Prostate gland (tissue), 2 donors: Measurements from ENCODE around the gene EEF1AKMT4. TPM values are rescaled to one million over a fixed set of nuclear protein-coding genes. Genes with fewer than 3 reads are reported as not detected.

ENCODE experiments used
- DNase-seq: peaks from one replicate; pipeline ENCODE4 v3.0.0-alpha.2; 2019; ENCODE audit warnings: low spot score
- H3K27ac ChIP-seq, 2 donors: fragments of 200-600 bp; sonication (generic); 2 replicates each; pipeline ENCODE4 v1.5.1; 2017 to 2019
- H3K27me3 ChIP-seq: fragments of 200-600 bp; sonication (generic); replicated peaks from 2 replicates; pipeline ENCODE4 v1.5.1; 2019; ENCODE audit not compliant: insufficient read depth
- H3K36me3 ChIP-seq, 2 donors: fragments of 200-600 bp; sonication (generic); 1 replicate in 1 of 2; 2 replicates in 1 of 2; pipeline versions ENCODE4 v1.5.1 to v1.8.1; 2017 to 2019
- H3K4me1 ChIP-seq: fragments of 200-600 bp; sonication (generic); replicated peaks from 2 replicates; pipeline ENCODE4 v1.5.1; 2019
- H3K4me3 ChIP-seq, 2 donors: fragments of 200-600 bp; sonication (generic); 2 replicates each; pipeline ENCODE4 v1.5.1; 2017 to 2019
- H3K9me3 ChIP-seq: fragments of 200-600 bp; sonication (generic); 2 replicates; pipeline ENCODE4 v1.5.1; 2017
- CTCF ChIP-seq, 4 experiments: fragments of 200-600 bp in 2 of 4; fragments of 450-650 bp in 2 of 4; sonication (generic) in 2 of 4; IDR thresholded peaks; 1 replicate in 3 of 4; 2 replicates in 1 of 4; pipeline ENCODE4 v1.5.1; 2016 to 2019; ENCODE audit warnings: antibody characterized with exemption in 4 of 4, mild to moderate bottlenecking in 2 of 4, moderate library complexity in 2 of 4
- POLR2A ChIP-seq: fragments of 450-650 bp; IDR thresholded peaks from one replicate; pipeline ENCODE4 v1.6.1; 2016; ENCODE audit warnings: antibody characterized with exemption, mild to moderate bottlenecking
- POLR2AphosphoS5 ChIP-seq: sonication (generic); formaldehyde crosslinking; IDR thresholded peaks from one replicate; pipeline ENCODE4 v1.6.1; 2017; ENCODE audit warnings: antibody characterized with exemption
- WGBS: methylation state at CpG from one replicate; pipeline ENCODE4 v1.1.5; 2018; 5-methylcytosine and 5-hydroxymethylcytosine counted together
- intact Hi-C: fragments of 100-400 bp; cut with DNase I; formaldehyde crosslinking; loops from one replicate; pipeline ENCODE4 v1.14.2; 2022
- total RNA-seq, 2 donors: library from RNA; depleted of rRNA; stranded (reverse); fragments of >200 nt; gene quantifications; one replicate each; pipeline ENCODE4 v1.1.0, GENCODE V29; 2016

Gene EEF1AKMT4
- total RNA-seq, 2 donors from 2014 or later, result 6.1 TPM

DNA sequence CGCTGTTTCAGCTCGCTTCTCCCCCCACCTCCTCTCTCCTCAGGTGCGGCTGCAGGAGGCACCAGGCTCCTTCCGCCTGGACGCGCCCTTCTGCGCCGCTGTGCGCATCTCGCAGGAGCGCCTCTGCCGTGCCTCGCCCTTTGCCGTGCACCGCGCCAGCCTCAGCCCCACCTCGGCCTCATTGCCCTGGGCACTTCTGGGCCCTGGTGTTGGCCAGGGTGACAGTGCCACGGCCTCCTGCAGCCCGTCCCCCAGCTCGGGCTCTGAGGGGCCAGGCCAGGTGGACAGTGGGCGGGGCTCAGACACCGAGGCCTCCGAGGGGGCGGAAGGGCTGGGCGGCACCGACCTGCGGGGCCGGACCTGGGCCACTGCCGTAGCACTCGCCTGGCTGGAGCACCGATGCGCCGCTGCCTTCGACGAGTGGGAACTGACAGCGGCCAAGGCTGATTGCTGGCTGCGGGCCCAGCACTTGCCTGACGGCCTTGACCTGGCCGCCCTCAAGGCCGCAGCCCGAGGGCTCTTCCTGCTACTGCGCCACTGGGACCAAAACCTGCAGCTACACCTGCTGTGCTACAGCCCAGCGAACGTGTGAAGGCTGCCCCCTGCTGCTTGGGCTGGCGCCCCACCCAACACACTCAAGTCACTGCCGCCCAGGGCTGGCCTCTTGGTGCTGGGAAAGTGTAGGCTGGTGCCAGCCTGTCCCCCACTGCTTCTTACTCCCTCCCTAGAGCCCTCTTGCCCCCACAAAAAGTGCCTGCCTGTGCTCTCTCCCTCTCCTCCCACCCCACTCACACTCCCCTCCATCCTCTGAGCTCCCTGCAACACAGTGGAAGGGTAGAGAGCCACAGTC is 7.8 kb upstream of the EEF1AKMT4 start:
- H3K4me3 ChIP-seq, result no peak overlapping the region
- H3K4me1 ChIP-seq, result no peaks in the 10 kb centered on the region
- H3K9me3 ChIP-seq, result no peaks in the 10 kb centered on the region
- H3K27me3 ChIP-seq, result no peaks in the 10 kb centered on the region
- TF ChIP-seq CTCF (IDR thresholded peaks at IDR 0.05) (peak in 3 of 4 experiments; percentile 35 to 72 (median 58)), POLR2AphosphoS5 (no peak)
- DNase-seq, result no peak
- no peak overlapping the region for H3K27ac ChIP-seq
- intact Hi-C loops, result loop anchor here (5.0 kb wide), 1 partner anchor 94 kb away; no protein-coding TSS in a partner anchor
- 16% methylated on average over 45 of the region's 46 CpGs for WGBS
- H3K36me3 ChIP-seq, result peaks cover 5 to 8% of the 10 kb centered on the region in 2 donors

DNA sequence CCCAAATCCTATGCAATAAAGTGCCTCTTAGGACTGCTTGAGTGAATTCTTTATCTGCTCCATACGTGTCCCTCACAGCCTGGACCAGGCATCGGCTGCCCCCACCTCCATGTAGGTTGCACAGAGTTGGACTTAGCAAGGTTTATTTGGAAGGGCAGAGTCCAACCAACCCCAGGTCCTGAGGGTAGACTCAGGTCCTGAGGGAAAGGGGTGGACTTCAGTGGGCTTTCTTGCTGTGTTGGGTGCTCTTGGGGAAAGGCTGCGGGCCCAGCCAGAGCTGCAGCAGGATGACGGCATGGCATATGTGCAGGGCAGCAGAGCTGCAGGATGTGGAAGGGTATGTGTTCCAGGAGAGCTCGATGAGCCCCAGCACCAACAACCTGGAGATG is 7.2 kb upstream of the EEF1AKMT4 start:
- intact Hi-C loops, result loop anchor here (5.0 kb wide), 1 partner anchor 95 kb away; no protein-coding TSS in a partner anchor
- H3K27ac ChIP-seq, result no peak overlapping the region
- TF ChIP-seq POLR2A (no peak), POLR2AphosphoS5 (no peak), CTCF (IDR thresholded peaks at IDR 0.05) (no peak)
- no peak overlapping the region for H3K4me3 ChIP-seq
- no peaks in the 10 kb centered on the region for H3K9me3 ChIP-seq
- H3K27me3 ChIP-seq, result no peaks in the 10 kb centered on the region
- no peaks in the 10 kb centered on the region for H3K4me1 ChIP-seq
- 82% methylated on average over 5 of the region's 5 CpGs for WGBS
- DNase-seq, result no peak
- H3K36me3 ChIP-seq, result peaks cover 5 to 8% of the 10 kb centered on the region in 2 donors

DNA sequence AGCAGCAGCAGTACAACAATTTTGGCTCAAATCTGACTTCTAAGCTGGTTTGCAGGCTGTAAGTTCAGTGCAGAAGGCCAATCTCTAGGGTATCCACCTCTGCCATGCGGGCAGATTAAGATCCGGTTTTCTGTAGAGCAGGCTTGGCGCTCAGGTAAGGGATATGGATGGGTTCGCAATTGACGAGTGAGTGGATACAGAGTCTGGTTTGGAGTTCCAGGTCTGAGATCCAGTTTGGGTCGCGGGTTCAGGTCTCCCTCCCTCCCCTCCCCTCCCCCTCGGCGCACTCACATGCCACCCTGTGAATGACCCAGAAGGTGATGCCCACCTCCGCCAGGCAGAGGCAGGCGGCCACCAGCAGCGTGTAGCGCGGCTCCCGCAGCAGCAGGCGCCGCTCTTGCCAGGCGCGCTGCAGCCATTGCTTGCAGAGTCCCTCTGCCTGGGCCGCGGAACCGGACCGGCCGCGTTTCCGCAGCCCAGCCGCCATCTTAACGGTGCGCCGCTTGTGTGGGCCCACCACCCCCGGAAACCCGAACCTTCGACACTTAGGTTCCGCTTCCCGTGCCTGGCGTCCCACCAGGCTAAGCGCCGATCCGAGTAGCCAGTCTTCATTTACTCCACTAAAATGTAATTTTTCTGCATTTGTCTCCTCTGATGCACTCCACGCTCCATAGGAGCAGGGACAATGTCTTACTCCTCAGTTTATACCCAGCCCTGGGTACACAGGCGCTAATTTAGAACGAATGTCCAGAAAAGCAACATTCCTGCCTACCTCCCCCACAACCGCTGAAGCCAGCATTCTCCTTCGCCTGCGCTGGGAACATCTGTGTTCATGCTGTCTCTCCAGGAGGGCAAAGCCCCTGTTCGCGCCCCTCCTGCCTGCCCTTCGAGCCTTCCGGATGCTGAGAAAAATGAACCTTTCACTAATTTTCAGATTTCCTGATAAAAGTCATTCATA is 739 bp upstream of the EEF1AKMT4 start, which contains the start of gene ALG3:
ALG3 (minus strand) TSS at position 509 of the 958 bp plus-strand sequence; CDS start at position 487, 22 bp downstream.
- WGBS, result under 1% methylated on average over 49 of the region's 49 CpGs

More for the DNA sequence above, 739 bp upstream of the EEF1AKMT4 start, which contains the start of gene ALG3:
- DNase-seq, result peak; percentile 73
- Histone ChIP-seq H3K27me3 (no peaks in the 10 kb centered on the region), H3K4me1 (no peaks in the 10 kb centered on the region), H3K9me3 (no peaks in the 10 kb centered on the region), H3K36me3 (peaks cover 0 to 8% of the 10 kb centered on the region in 2 donors), H3K27ac (peak within 1 kb of the TSS; percentile 77 to 83), H3K4me3 (peak within 1 kb of the TSS; percentile 81 to 97)
- TF ChIP-seq POLR2AphosphoS5, result peak; percentile 74
- TF ChIP-seq CTCF (IDR thresholded peaks at IDR 0.05), result peak in 1 of 4 experiments; percentile 15
- TF ChIP-seq POLR2A, result peak; percentile 34
- intact Hi-C loops, result loop anchor here (2.0 to 5.0 kb wide), 2 partner anchors 114 to 351 kb away; partner anchors contain the start of gene EIF2B5
